Mucosa of descending colon (tissue), 3 donors: ENCODE data around the gene ANGPTL1. TPM values are rescaled to one million over a fixed set of nuclear protein-coding genes. Genes with fewer than 3 reads are reported as not detected.

ENCODE experiments used
- ATAC-seq: fragments of 200-7000 bp; cut with Tn5 transposase; one replicate; pipeline ENCODE4 v1.9.1; 2020; ENCODE audit warnings: mild to moderate bottlenecking, moderate library complexity
- DNase-seq, 3 donors: peaks; one replicate each; pipeline ENCODE4 v3.0.0-alpha.2; 2020
- H3K36me3 ChIP-seq: fragments of 200-600 bp; one replicate; pipeline ENCODE4 v1.8.0; 2021; ENCODE audit warnings: low read depth, mild to moderate bottlenecking
- H3K4me1 ChIP-seq: fragments of 200-600 bp; one replicate; pipeline ENCODE4 v1.8.0; 2021; ENCODE audit warnings: low read depth, mild to moderate bottlenecking
- H3K4me3 ChIP-seq: fragments of 200-600 bp; one replicate; pipeline ENCODE4 v1.8.0; 2021; ENCODE audit warnings: mild to moderate bottlenecking
- H3K9me3 ChIP-seq: fragments of 200-600 bp; one replicate; pipeline ENCODE4 v1.8.0; 2021; ENCODE audit warnings: mild to moderate bottlenecking
- intact Hi-C, 2 donors: fragments of 100-400 bp; cut with DNase I in 1 of 2; cut with micrococcal nuclease in 1 of 2; formaldehyde crosslinking; loops; one replicate each; pipeline versions ENCODE4 v1.11.0 to v1.11.1; 2022; cut with DNase I, micrococcal nuclease
- total RNA-seq, 3 donors: library from RNA; stranded (reverse); fragmentation: NEBNext Ultra II Directional in 2 of 3; extraction: Animal tissue kit (Norgen Biotek cat#: 25700) in 2 of 3; gene quantifications; one replicate each; pipeline versions ENCODE4 v1.2.1 to v1.2.4, GENCODE V29; 2021 to 2023
- TF ChIP-seq, protein P1 (sequence below): fragments of 200-600 bp; IDR thresholded peaks from one replicate; pipeline ENCODE4 v1.8.0; 2022; ENCODE audit warnings: antibody characterized with exemption, mild to moderate bottlenecking
- donor health status: DM: no; HTN: no; CAD: no; lungs with moderate emphysema.
- donor health status: DM: no; HTN: no; CAD: no.
- donor health status: DM: no; HTN: yes; CAD: no.

The ANGPTL1 gene
- total RNA-seq, 3 donors from 2014 or later = 2.8 to 98.1 (median 18.4) TPM

DNA sequence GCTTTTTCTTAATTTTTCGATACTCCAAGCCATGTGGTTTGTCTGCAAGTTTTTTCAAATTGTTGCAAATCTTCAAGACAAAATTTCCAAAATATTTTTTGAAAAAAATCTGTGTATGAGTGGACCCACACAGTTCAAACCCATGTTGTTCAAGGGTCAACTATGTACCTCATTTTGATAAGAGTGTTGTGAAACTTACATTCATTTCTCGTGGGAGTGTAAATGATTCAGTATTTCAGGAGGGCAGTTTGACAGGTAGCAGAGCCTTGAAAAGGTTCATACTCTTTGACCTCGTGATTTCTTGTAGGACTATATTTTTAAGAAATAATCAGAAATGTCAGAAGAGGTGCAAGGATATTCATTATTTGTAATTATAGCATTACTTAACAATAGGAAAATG, 68.0 kb downstream of the ANGPTL1 start:
- H3K9me3 ChIP-seq = no peaks in the 10 kb centered on the region
- no peak for DNase-seq
- TF ChIP-seq, protein P1, sequence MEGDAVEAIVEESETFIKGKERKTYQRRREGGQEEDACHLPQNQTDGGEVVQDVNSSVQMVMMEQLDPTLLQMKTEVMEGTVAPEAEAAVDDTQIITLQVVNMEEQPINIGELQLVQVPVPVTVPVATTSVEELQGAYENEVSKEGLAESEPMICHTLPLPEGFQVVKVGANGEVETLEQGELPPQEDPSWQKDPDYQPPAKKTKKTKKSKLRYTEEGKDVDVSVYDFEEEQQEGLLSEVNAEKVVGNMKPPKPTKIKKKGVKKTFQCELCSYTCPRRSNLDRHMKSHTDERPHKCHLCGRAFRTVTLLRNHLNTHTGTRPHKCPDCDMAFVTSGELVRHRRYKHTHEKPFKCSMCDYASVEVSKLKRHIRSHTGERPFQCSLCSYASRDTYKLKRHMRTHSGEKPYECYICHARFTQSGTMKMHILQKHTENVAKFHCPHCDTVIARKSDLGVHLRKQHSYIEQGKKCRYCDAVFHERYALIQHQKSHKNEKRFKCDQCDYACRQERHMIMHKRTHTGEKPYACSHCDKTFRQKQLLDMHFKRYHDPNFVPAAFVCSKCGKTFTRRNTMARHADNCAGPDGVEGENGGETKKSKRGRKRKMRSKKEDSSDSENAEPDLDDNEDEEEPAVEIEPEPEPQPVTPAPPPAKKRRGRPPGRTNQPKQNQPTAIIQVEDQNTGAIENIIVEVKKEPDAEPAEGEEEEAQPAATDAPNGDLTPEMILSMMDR = no peak
- ATAC-seq = no peak
- intact Hi-C loops = no loop called here
- H3K4me1 ChIP-seq = no peaks in the 10 kb centered on the region
- H3K4me3 ChIP-seq = no peak overlapping the region
- no peaks in the 10 kb centered on the region for H3K36me3 ChIP-seq

Other genes with a start within 250 kb of the ANGPTL1 start
- 10 to 100 TPM; 25.9 to 49.9 (median 36.4) TPM for gene RALGPS2, start 145.8 kb downstream of the ANGPTL1 start, total RNA-seq
- 10 to 100 TPM; 28.6 to 86.8 (median 36.5) TPM for gene FAM20B, start 154.8 kb upstream of the ANGPTL1 start, total RNA-seq
- gene TOR3A, start 211.0 kb upstream of the ANGPTL1 start, total RNA-seq = 10 to 100 TPM; 22.8 to 28.1 (median 25.3) TPM